PFSK-1 (cell line): ENCODE data around the gene RAP1GAP2.

ENCODE experiments used
- FOXP2 ChIP-seq: optimal IDR thresholded peaks from 2 replicates; pipeline ENCODE3; 2011; ENCODE audit warnings: borderline replicate concordance, control low read depth, inconsistent platforms; ENCODE audit not compliant: insufficient read depth; ENCODE audit errors: extremely low read length, extremely low read depth
- POLR2AphosphoS5 ChIP-seq: IDR thresholded peaks from 2 replicates; pipeline ENCODE4 v1.6.1; 2012; ENCODE audit warnings: low read depth, mild to moderate bottlenecking, control low read depth, low read length, moderate library complexity
- SIN3A ChIP-seq: IDR thresholded peaks from 2 replicates; pipeline ENCODE4 v1.6.1; 2012; ENCODE audit warnings: mild to moderate bottlenecking, low read length, moderate library complexity, borderline replicate concordance; ENCODE audit not compliant: insufficient read depth
- TAF1 ChIP-seq: IDR thresholded peaks from 2 replicates; pipeline ENCODE4 v1.6.1; 2012; ENCODE audit warnings: low read length, control low read depth, borderline replicate concordance; ENCODE audit not compliant: insufficient read depth
- TF ChIP-seq, protein P1 (sequence below), 2 experiments: IDR thresholded peaks; 2 replicates each; pipeline versions ENCODE4 v1.6.1 to v1.8.0; 2011 to 2012; ENCODE audit warnings: low read depth in 2 of 2, low read length in 2 of 2, control low read depth in 1 of 2, inconsistent platforms in 1 of 2, mild to moderate bottlenecking in 1 of 2, moderate library complexity in 1 of 2; ENCODE audit not compliant: insufficient read depth in 1 of 2

Gene RAP1GAP2

DNA sequence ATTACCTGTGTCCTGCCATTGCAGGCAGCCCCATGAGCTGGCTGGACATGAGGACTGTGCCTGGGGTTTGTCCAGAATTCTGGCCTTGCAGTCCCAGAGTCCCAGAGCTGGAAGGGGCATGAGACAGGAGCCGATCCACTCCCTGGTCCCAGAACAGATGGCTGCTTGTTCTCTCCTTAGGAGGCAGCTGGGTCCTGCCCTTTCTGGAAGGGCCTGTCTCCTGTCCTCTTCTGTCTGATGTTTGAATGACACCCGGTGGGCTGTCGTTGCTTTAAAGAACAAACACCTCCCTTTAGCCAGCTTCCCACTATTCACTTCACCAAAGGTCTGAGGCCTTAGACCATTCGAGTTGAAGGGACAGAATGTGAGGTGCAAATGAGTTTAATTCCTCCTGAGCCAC lies 63.8 kb downstream of the RAP1GAP2 start:
- TF ChIP-seq TAF1 (no peak), SIN3A (no peak), POLR2AphosphoS5 (no peak), FOXP2 (no peak)
- TF ChIP-seq, protein P1, sequence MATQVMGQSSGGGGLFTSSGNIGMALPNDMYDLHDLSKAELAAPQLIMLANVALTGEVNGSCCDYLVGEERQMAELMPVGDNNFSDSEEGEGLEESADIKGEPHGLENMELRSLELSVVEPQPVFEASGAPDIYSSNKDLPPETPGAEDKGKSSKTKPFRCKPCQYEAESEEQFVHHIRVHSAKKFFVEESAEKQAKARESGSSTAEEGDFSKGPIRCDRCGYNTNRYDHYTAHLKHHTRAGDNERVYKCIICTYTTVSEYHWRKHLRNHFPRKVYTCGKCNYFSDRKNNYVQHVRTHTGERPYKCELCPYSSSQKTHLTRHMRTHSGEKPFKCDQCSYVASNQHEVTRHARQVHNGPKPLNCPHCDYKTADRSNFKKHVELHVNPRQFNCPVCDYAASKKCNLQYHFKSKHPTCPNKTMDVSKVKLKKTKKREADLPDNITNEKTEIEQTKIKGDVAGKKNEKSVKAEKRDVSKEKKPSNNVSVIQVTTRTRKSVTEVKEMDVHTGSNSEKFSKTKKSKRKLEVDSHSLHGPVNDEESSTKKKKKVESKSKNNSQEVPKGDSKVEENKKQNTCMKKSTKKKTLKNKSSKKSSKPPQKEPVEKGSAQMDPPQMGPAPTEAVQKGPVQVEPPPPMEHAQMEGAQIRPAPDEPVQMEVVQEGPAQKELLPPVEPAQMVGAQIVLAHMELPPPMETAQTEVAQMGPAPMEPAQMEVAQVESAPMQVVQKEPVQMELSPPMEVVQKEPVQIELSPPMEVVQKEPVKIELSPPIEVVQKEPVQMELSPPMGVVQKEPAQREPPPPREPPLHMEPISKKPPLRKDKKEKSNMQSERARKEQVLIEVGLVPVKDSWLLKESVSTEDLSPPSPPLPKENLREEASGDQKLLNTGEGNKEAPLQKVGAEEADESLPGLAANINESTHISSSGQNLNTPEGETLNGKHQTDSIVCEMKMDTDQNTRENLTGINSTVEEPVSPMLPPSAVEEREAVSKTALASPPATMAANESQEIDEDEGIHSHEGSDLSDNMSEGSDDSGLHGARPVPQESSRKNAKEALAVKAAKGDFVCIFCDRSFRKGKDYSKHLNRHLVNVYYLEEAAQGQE (IDR thresholded peaks at IDR 0.05; ENCODE audit: insufficient read depth in 1 of 2, low read depth in 2 of 2, low read length in 2 of 2), result no peak

- TF ChIP-seq POLR2AphosphoS5, result no peak
- no peak for TF ChIP-seq SIN3A
- TF ChIP-seq FOXP2, result no peak
- no peak for TF ChIP-seq TAF1
Measured at GRCh38 chr17:2860883-2861282, 64.6 kb downstream of the RAP1GAP2 start.

GRCh38 chr17:2862197-2862596 lies 66.0 kb downstream of the RAP1GAP2 start:
- TF ChIP-seq SIN3A (no peak), FOXP2 (no peak), TAF1 (no peak), POLR2AphosphoS5 (no peak)
- TF ChIP-seq, protein P1 (IDR thresholded peaks at IDR 0.05; ENCODE audit: insufficient read depth in 1 of 2, low read depth in 2 of 2, low read length in 2 of 2), result no peak

GRCh38 chr17:2863204-2863603 lies 67.0 kb downstream of the RAP1GAP2 start:
- TF ChIP-seq POLR2AphosphoS5 (no peak), SIN3A (no peak), FOXP2 (no peak), TAF1 (no peak)
- TF ChIP-seq, protein P1 (IDR thresholded peaks at IDR 0.05; ENCODE audit: insufficient read depth in 1 of 2, low read depth in 2 of 2, low read length in 2 of 2), result no peak

- no peak for TF ChIP-seq TAF1
- TF ChIP-seq, protein P1 (IDR thresholded peaks at IDR 0.05; ENCODE audit: insufficient read depth in 1 of 2, low read depth in 2 of 2, low read length in 2 of 2), result no peak
- no peak for TF ChIP-seq POLR2AphosphoS5
- TF ChIP-seq FOXP2, result no peak
- no peak for TF ChIP-seq SIN3A
Measured at GRCh38 chr17:2865228-2865627, 69.0 kb downstream of the RAP1GAP2 start.
